Bronchial epithelial cell (primary cell): ENCODE results near the gene QSOX2. TPM values are rescaled to one million over a fixed set of nuclear protein-coding genes. Genes with fewer than 3 reads are reported as not detected.

Experiments used
- DNase-seq: peaks from one replicate; pipeline ENCODE4 v3.0.0-alpha.2; 2010; ENCODE audit warnings: low read depth
- FAIRE-seq: peaks from 2 replicates; lab custom pipeline; 2011; peaks lifted over from hg19 to GRCh38; lab: Jason Lieb, UNC
- H3K27me3 ChIP-seq: 2 replicates; pipeline ENCODE4 v1.5.1; 2011; ENCODE audit warnings: low read length; ENCODE audit not compliant: control insufficient read depth, insufficient read depth
- H3K36me3 ChIP-seq: 2 replicates; pipeline ENCODE4 v1.5.1; 2011; ENCODE audit warnings: low read length; ENCODE audit not compliant: control insufficient read depth, insufficient read depth
- H3K4me3 ChIP-seq: 2 replicates; pipeline ENCODE4 v1.5.1; 2011; ENCODE audit warnings: mild to moderate bottlenecking, low read depth, low read length, control low read depth
- total RNA-seq: library from RNA; depleted of rRNA; stranded (reverse); fragments of >200 nt; gene quantifications from 2 replicates; pipeline ENCODE4 v1.2.1, GENCODE V29; 2014
- TF ChIP-seq, protein P1 (sequence below): IDR thresholded peaks from 2 replicates; pipeline ENCODE4 v1.5.1; 2011; ENCODE audit warnings: mild to moderate bottlenecking, moderate library complexity, low read length, control low read depth, inconsistent platforms; ENCODE audit not compliant: insufficient read depth, severe bottlenecking

Gene QSOX2
- total RNA-seq, 1 donor from 2014 or later, result 12.1 TPM

DNA sequence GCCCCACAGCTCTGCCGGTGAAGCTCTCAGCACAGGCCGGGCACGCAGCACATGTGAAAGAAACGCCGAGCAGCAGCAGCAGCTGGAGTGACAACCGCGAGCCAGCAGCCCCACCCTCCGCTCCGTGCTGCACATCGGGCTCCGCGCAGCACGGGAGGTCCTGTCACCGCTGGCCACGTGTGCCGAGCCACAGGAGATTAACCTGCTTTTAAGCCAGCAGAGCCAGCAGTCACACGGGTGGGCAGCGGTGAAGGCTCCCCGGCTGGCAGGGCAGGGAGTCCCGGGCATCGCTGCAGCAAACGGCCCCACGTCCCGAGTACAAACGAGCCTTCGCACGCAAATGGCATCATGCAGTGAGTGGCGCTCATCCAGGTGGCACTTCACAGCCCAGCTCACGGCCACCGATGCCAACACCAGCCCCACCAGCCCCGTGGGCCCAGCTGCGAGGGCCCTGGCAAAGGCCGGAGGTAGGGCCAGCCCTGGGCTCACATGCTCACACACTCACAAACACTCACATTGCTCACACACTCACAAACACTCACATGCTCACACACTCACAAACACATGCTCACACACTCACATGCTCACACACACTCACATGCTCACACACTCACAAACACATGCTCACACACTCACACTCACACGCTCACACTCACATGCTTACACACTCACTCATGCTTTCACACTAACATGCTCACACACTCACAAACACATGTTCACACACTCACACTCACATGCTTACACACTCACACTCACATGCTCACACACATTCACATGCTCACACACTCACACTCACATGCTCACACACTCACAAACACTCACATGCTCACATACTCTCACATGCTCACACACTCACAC, 47.2 kb upstream of the QSOX2 start:
- TF ChIP-seq, protein P1, sequence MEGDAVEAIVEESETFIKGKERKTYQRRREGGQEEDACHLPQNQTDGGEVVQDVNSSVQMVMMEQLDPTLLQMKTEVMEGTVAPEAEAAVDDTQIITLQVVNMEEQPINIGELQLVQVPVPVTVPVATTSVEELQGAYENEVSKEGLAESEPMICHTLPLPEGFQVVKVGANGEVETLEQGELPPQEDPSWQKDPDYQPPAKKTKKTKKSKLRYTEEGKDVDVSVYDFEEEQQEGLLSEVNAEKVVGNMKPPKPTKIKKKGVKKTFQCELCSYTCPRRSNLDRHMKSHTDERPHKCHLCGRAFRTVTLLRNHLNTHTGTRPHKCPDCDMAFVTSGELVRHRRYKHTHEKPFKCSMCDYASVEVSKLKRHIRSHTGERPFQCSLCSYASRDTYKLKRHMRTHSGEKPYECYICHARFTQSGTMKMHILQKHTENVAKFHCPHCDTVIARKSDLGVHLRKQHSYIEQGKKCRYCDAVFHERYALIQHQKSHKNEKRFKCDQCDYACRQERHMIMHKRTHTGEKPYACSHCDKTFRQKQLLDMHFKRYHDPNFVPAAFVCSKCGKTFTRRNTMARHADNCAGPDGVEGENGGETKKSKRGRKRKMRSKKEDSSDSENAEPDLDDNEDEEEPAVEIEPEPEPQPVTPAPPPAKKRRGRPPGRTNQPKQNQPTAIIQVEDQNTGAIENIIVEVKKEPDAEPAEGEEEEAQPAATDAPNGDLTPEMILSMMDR, result no peak
- DNase-seq, result no peak
- H3K27me3 ChIP-seq, result no peaks in the 10 kb centered on the region
- FAIRE-seq, result no peak
- H3K36me3 ChIP-seq, result no peaks in the 10 kb centered on the region
- no peak overlapping the region for H3K4me3 ChIP-seq

DNA sequence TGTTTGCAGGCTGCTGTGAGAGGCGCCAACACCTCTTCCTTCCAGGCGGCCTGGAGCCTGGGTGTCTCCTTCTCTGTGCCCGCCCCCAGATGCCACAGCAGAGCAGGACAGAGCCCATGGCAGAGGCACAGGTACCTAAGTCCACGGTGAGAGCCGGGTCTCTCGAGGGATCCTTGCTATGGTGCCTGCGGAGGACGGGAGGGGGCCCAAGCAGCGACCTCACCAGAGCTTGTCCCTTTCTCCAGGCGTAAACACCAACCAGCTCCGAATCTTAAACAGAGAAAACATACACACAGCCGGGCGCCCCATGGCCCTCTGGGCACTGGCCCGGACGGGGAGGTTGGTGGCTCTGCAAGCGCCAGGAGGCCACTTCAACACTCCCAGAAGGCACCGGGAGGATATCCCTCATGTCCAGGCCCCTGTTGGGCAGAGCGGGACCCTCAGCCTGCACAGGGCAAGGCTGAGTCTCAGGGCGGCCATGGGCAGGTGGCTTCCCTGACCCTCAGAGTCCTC, 46.5 kb upstream of the QSOX2 start:
- peaks cover 2% of the 10 kb centered on the region for H3K27me3 ChIP-seq
- DNase-seq (no peak), FAIRE-seq (no peak)

DNA sequence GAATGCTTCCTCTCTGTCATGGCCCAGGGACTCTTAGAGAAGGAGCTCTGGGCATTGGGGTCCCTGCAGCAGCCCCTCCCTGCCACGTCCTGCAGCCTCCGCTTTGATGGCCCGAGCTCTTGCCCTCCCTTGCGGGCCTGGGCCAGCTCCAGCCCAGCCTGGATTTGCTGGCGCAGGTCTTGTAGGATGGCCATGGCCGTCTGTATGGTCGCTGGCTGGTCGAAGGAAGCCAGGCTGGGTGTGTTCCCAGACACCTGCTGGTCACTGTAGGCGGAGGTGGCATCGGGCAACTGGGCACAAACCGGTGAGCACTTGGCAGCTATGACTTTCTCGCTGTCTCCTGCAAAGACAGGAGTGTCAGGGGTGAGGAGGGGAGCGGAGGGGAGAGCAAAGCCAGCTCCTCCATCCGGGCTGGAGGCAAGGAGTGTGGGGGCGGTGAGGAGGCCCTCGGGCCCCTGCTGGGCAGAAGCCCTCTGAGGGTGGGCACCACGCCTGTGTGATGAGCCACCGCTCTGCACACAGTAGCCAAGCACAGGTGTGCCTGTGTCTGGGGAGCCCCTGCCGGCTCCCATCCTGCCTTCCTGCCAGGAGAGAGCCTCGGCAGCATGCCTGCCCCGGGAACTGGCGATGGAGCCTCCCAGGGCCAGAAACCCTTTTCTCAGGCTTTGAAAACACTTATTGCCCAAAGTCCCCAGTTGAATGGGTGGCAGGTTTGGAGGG, 45.9 kb upstream of the QSOX2 start:
- H3K36me3 ChIP-seq, result no peaks in the 10 kb centered on the region
- FAIRE-seq (no peak), DNase-seq (no peak)
- H3K4me3 ChIP-seq, result no peak overlapping the region
- peaks cover 2% of the 10 kb centered on the region for H3K27me3 ChIP-seq
- TF ChIP-seq, protein P1, result no peak

More for the DNA sequence above, 46.5 kb upstream of the QSOX2 start:
- H3K4me3 ChIP-seq, result no peak overlapping the region
- no peaks in the 10 kb centered on the region for H3K36me3 ChIP-seq
- TF ChIP-seq, protein P1, result no peak

DNA sequence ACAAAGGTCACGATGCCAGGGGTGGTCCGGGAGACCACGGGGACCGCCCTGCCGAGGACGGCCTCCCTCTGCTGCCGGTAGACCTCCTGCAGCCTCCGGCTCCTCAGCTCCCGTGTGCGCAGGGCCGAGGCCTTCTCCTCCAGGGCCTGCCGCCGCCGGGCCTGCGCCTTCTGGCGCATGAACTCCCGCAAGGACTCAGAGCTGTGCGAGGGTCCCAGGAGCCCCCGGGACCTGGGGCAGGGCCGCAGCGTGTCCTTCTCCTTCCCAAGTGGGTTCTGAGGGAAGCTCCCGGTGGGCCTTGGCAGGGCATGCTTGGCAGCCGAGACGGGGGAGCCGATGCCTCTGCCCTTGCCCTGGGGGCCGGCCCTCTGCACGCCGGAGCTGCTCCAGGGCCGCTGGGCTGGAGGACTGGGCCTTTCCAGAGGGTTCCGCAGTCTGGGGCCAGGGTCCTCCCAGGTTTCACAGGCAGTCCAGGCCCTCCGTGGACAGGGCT, 44.9 kb upstream of the QSOX2 start:
- no peak for FAIRE-seq

DNA sequence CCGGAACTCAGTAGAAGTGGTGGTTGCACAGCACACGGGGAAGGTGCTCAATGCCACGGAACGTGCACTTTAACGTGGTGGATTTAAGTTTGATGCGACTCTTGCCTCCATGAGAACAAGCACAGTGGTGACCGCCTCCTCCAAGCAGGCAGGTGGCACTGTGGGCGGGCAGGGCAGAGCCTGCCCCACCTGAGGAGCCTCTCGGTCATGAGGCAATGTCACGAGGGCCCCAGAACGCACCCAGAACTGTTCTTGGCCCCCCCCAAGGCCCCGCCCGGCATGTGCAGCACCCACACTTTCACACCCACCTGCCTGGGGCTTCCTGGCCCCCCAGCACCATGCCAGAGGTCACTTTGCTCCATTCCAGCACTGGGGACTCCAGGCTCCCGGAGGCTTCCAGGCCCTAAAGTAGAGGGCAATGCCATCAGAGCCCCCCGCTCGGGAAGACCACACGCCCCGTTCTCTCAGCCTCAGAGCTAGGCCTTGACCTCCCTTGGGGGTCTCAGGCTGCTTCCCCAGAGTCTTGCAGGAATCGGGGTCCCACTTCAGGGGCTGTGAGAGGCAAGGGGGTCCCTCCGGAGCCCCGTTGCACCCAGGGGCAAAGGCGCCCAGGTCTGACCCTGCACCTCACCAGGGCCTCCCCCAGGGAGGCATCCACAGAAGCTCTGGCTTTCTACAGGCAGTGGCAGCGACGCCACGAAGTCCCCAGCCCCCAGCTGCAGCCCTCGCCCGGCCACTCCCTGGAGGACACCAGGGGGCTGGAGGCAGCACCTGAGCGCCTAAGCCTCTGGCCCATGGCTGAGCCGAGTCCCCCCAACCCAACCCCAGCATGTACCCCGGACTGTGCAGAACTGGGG, 44.3 kb upstream of the QSOX2 start:
- Histone ChIP-seq H3K36me3 (no peaks in the 10 kb centered on the region), H3K27me3 (peaks cover 2% of the 10 kb centered on the region), H3K4me3 (no peak overlapping the region)
- TF ChIP-seq, protein P1, result no peak
- no peak for FAIRE-seq
- no peak for DNase-seq

More for the DNA sequence above, 44.9 kb upstream of the QSOX2 start:
- H3K27me3 ChIP-seq, result peaks cover 2% of the 10 kb centered on the region
- no peaks in the 10 kb centered on the region for H3K36me3 ChIP-seq
- no peak overlapping the region for H3K4me3 ChIP-seq
- no peak for DNase-seq
- TF ChIP-seq, protein P1, result no peak
